Trophoblast cell (in vitro differentiated cells and primary cell): ENCODE data around the gene CCL28. TPM values are rescaled to one million over a fixed set of nuclear protein-coding genes. Genes with fewer than 3 reads are reported as not detected.
"Not testable (repeated sequence)": the region's sequence is repeated elsewhere in the genome, so short reads cannot be mapped to it uniquely, and the experiment has no call there.

Source experiments
- DNase-seq, 2 donors: peaks; one replicate each; pipeline ENCODE4 v3.0.0-alpha.2; 2016
- H2AFZ ChIP-seq: 2 replicates; pipeline ENCODE4 v1.6.1; 2013; ENCODE audit warnings: low read length, moderate library complexity, mild to moderate bottlenecking; ENCODE audit not compliant: insufficient read depth, poor library complexity
- H2AK5ac ChIP-seq: 2 replicates; pipeline ENCODE4 v1.6.1; 2013; ENCODE audit warnings: mild to moderate bottlenecking, low read length
- H2BK120ac ChIP-seq: 2 replicates; pipeline ENCODE4 v1.6.1; 2013; ENCODE audit warnings: low read length, mild to moderate bottlenecking, moderate library complexity; ENCODE audit not compliant: insufficient read depth, poor library complexity
- H2BK12ac ChIP-seq: 2 replicates; pipeline ENCODE4 v1.6.1; 2013; ENCODE audit warnings: mild to moderate bottlenecking, low read length, moderate library complexity
- H2BK5ac ChIP-seq: 2 replicates; pipeline ENCODE4 v1.6.1; 2013; ENCODE audit warnings: low read length, low read depth, moderate library complexity, mild to moderate bottlenecking; ENCODE audit not compliant: poor library complexity
- H3K14ac ChIP-seq: 2 replicates; pipeline ENCODE4 v1.6.1; 2013; ENCODE audit warnings: mild to moderate bottlenecking, low read length
- H3K18ac ChIP-seq: 2 replicates; pipeline ENCODE4 v1.6.1; 2013; ENCODE audit warnings: mild to moderate bottlenecking, low read length
- H3K23ac ChIP-seq: 2 replicates; pipeline ENCODE4 v1.6.1; 2013; ENCODE audit warnings: low read length
- H3K27ac ChIP-seq: 2 replicates; pipeline ENCODE4 v1.5.1; 2013; ENCODE audit warnings: low read depth, mild to moderate bottlenecking, inconsistent platforms, low read length, moderate library complexity
- H3K27me3 ChIP-seq: 2 replicates; pipeline ENCODE4 v1.6.1; 2013; ENCODE audit warnings: inconsistent platforms, mild to moderate bottlenecking, low read length, moderate library complexity; ENCODE audit not compliant: insufficient read depth
- H3K36me3 ChIP-seq, 2 experiments: 1 replicate in 1 of 2; 2 replicates in 1 of 2; pipeline ENCODE4 v1.6.1; 2013; ENCODE audit warnings: low read length in 2 of 2, mild to moderate bottlenecking in 2 of 2, moderate library complexity in 1 of 2; ENCODE audit not compliant: insufficient read depth in 2 of 2, control insufficient read depth in 1 of 2
- H3K4ac ChIP-seq: 2 replicates; pipeline ENCODE4 v1.6.1; 2013; ENCODE audit warnings: low read depth, mild to moderate bottlenecking, low read length, moderate library complexity
- H3K4me1 ChIP-seq, 2 experiments: 1 replicate in 1 of 2; 2 replicates in 1 of 2; pipeline ENCODE4 v1.6.1; 2013; ENCODE audit warnings: low read length in 2 of 2, mild to moderate bottlenecking in 2 of 2, moderate library complexity in 1 of 2; ENCODE audit not compliant: insufficient read depth in 2 of 2, control insufficient read depth in 1 of 2
- H3K4me2 ChIP-seq: 2 replicates; pipeline ENCODE4 v1.6.1; 2013; ENCODE audit warnings: inconsistent platforms, mild to moderate bottlenecking, low read length, moderate library complexity
- H3K4me3 ChIP-seq: 2 replicates; pipeline ENCODE4 v1.5.1; 2013; ENCODE audit warnings: mild to moderate bottlenecking, low read depth, low read length, inconsistent platforms
- H3K79me1 ChIP-seq: one replicate; pipeline ENCODE4 v1.6.1; 2013; ENCODE audit warnings: low read length
- H3K79me2 ChIP-seq: 2 replicates; pipeline ENCODE4 v1.6.1; 2013; ENCODE audit warnings: low read length, mild to moderate bottlenecking; ENCODE audit not compliant: control insufficient read depth, insufficient read depth, poor library complexity
- H3K9ac ChIP-seq: 2 replicates; pipeline ENCODE4 v1.6.1; 2013; ENCODE audit warnings: mild to moderate bottlenecking, low read length
- H3K9me3 ChIP-seq: 2 replicates; pipeline ENCODE4 v1.6.1; 2013; ENCODE audit warnings: low read depth, mild to moderate bottlenecking, control low read depth, inconsistent platforms, low read length; ENCODE audit not compliant: insufficient read depth
- H4K12ac ChIP-seq: 2 replicates; pipeline ENCODE4 v1.6.1; 2013; ENCODE audit warnings: low read depth, mild to moderate bottlenecking, low read length, moderate library complexity
- H4K8ac ChIP-seq: 2 replicates; pipeline ENCODE4 v1.6.1; 2013; ENCODE audit warnings: low read depth, mild to moderate bottlenecking, low read length, moderate library complexity
- H4K91ac ChIP-seq: one replicate; pipeline ENCODE4 v1.6.1; 2013; ENCODE audit warnings: low read depth, mild to moderate bottlenecking, low read length, moderate library complexity
- WGBS: extraction: QIAGEN DNeasy Blood & Tissue Kit; methylation state at CpG from one replicate; pipeline ENCODE4 v1.1.7; 2013; ENCODE audit warnings: missing lambda C conversion rate; ENCODE audit not compliant: insufficient read length, insufficient coverage; ENCODE audit errors: extremely low coverage; 5-methylcytosine and 5-hydroxymethylcytosine counted together
- polyA plus RNA-seq: library from polyadenylated mRNA; stranded (reverse); fragments of 200-250 nt; gene quantifications from 2 replicates; pipeline ENCODE4 v1.2.3, GENCODE V29; 2013

Gene CCL28, protein sequence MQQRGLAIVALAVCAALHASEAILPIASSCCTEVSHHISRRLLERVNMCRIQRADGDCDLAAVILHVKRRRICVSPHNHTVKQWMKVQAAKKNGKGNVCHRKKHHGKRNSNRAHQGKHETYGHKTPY
- 0.19 and 0.42 TPM in 2 replicates for polyA plus RNA-seq

DNA sequence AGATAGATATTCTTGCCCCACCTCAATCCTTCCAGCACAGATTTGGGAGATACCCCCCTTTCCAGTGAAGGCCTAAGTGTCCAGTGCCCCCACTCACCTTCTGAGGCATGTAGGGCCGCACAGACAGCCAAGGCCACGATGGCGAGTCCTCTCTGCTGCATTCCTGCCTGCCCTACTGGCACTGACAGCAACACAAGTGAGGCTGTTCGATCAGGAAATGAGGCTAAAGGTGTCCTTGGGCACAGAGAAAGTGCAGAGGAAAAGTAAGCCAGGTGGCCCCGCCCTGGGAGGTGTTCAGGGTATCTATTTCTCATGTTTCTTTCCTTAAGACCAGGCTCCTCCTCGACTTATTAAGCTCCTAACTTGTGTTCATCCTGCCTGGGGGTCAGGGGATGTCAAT is at the start of gene CCL28:
TSS of gene CCL28 (minus strand) at position 236 of the 400 bp plus-strand sequence. CDS start at position 161, 75 bp downstream.
- Histone ChIP-seq H4K8ac (no peak within 1 kb of the TSS), H3K4me3 (no peak within 1 kb of the TSS), H3K4me1 (peaks cover 2 to 9% of the 10 kb centered on the region in 2 experiments), H3K27ac (no peak within 1 kb of the TSS), H3K23ac (no peak within 1 kb of the TSS), H2AK5ac (no peak within 1 kb of the TSS), H4K12ac (no peak within 1 kb of the TSS), H4K91ac (peak within 1 kb of the TSS; percentile 63), H2BK5ac (no peak within 1 kb of the TSS), H3K79me2 (no peaks in the 10 kb centered on the region), H3K27me3 (no peaks in the 10 kb centered on the region), H2AFZ (no peak within 1 kb of the TSS), H3K4ac (no peak within 1 kb of the TSS), H2BK120ac (no peak within 1 kb of the TSS), H2BK12ac (no peak within 1 kb of the TSS), H3K79me1 (peaks cover 2% of the 10 kb centered on the region), H3K18ac (no peak within 1 kb of the TSS), H3K9me3 (no peaks in the 10 kb centered on the region), H3K4me2 (no peak within 1 kb of the TSS), H3K14ac (peak within 1 kb of the TSS; percentile 63), H3K36me3 (no peaks in the 10 kb centered on the region), H3K9ac (no peak within 1 kb of the TSS)
- no peak for DNase-seq
- no CpG with 5 or more reads among the region's 6 CpGs for WGBS

GRCh38 chr5:43461066-43461465 is 48.9 kb upstream of the CCL28 start:
- peaks cover 5% of the 10 kb centered on the region for H3K9me3 ChIP-seq
- DNase-seq: no peak
- H3K36me3 ChIP-seq: peaks cover 0 to 9% of the 10 kb centered on the region in 2 experiments

DNA sequence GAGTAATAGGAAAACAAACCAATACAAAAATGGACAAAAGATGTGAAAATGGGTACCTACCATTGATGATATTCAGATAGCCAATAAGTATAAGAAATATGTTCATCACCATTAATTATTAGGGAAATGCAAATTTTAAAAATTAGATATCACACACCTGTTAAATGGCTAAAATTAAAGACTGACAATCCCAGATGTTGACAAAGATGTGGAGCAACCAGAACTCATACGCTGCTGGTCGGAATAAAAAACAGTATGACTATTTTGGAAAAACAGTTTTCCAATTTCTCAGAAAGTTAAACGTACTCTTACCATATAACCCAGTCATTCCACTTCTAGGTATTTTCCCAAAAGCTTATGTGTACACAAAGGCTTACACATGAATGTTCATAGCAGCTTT is 44.4 kb upstream of the CCL28 start:
- Histone ChIP-seq H2BK120ac (no peak overlapping the region), H3K23ac (no peak overlapping the region), H3K27ac (no peak overlapping the region), H3K14ac (no peak overlapping the region), H2BK5ac (no peak overlapping the region), H3K79me2 (no peaks in the 10 kb centered on the region), H3K4me3 (no peak overlapping the region), H4K91ac (no peak overlapping the region), H3K4me2 (no peak overlapping the region), H3K4ac (no peak overlapping the region), H2AFZ (no peak overlapping the region), H4K12ac (no peak overlapping the region), H2BK12ac (no peak overlapping the region), H3K27me3 (no peaks in the 10 kb centered on the region), H3K36me3 (peaks cover 0 to 9% of the 10 kb centered on the region in 2 experiments), H2AK5ac (no peak overlapping the region), H3K79me1 (no peaks in the 10 kb centered on the region), H3K9ac (no peak overlapping the region), H3K4me1 (no peaks in the 10 kb centered on the region), H3K9me3 (peaks cover 5% of the 10 kb centered on the region), H4K8ac (no peak overlapping the region), H3K18ac (no peak overlapping the region)
- no peak for DNase-seq
- no CpG with 5 or more reads among the region's 3 CpGs for WGBS

More at GRCh38 chr5:43461066-43461465, 48.9 kb upstream of the CCL28 start:
- no peak overlapping the region for H3K9ac ChIP-seq
- no peaks in the 10 kb centered on the region for H3K79me2 ChIP-seq
- H4K12ac ChIP-seq: no peak overlapping the region
- no peak overlapping the region for H3K14ac ChIP-seq
- H3K4ac ChIP-seq: no peak overlapping the region
- H2BK5ac ChIP-seq: no peak overlapping the region
- H2AFZ ChIP-seq: no peak overlapping the region
- no peak overlapping the region for H4K91ac ChIP-seq
- no peak overlapping the region for H4K8ac ChIP-seq
- H3K4me2 ChIP-seq: no peak overlapping the region
- H2BK12ac ChIP-seq: no peak overlapping the region
- no peak overlapping the region for H3K23ac ChIP-seq
- no peaks in the 10 kb centered on the region for H3K27me3 ChIP-seq
- H3K4me3 ChIP-seq: no peak overlapping the region
- H3K18ac ChIP-seq: no peak overlapping the region
- WGBS: no CpG with 5 or more reads among the region's 1 CpG
- no peaks in the 10 kb centered on the region for H3K79me1 ChIP-seq
- H3K27ac ChIP-seq: no peak overlapping the region
- no peak overlapping the region for H2AK5ac ChIP-seq
- no peaks in the 10 kb centered on the region for H3K4me1 ChIP-seq
- H2BK120ac ChIP-seq: no peak overlapping the region

- not testable (repeated sequence) for H3K23ac ChIP-seq, H3K4me2 ChIP-seq, H4K12ac ChIP-seq, H3K14ac ChIP-seq, H2AK5ac ChIP-seq, H2BK120ac ChIP-seq, H3K27me3 ChIP-seq, H3K79me1 ChIP-seq, H3K9ac ChIP-seq, H3K4ac ChIP-seq, DNase-seq, H4K8ac ChIP-seq, H3K4me1 ChIP-seq, H3K79me2 ChIP-seq, H2BK5ac ChIP-seq, H3K18ac ChIP-seq, H2BK12ac ChIP-seq, H2AFZ ChIP-seq, H3K4me3 ChIP-seq, H3K27ac ChIP-seq, H4K91ac ChIP-seq, H3K36me3 ChIP-seq, H3K9me3 ChIP-seq
Observed at GRCh38 chr5:43441575-43441974, 29.4 kb upstream of the CCL28 start.
